Tibial artery (tissue), 4 donors: ENCODE results near the gene CELF5.

ENCODE experiments used
- DNase-seq, 2 donors: peaks; one replicate each; pipeline ENCODE4 v3.0.0-alpha.2; 2019
- H3K27ac ChIP-seq, 2 donors: fragments of 200-600 bp; sonication (generic) in 1 of 2; 1 replicate in 1 of 2; 2 replicates in 1 of 2; pipeline ENCODE4 v1.5.1; 2018 to 2019; ENCODE audit warnings: mild to moderate bottlenecking in 1 of 2
- H3K27me3 ChIP-seq, 2 donors: fragments of 200-600 bp; sonication (generic) in 1 of 2; one replicate each; pipeline versions ENCODE4 v1.5.1 to v1.6.0; 2016 to 2019
- H3K36me3 ChIP-seq, 3 donors: fragments of 200-600 bp; sonication (generic) in 2 of 3; one replicate each; pipeline ENCODE4 v1.5.1; 2016 to 2019; ENCODE audit warnings: mild to moderate bottlenecking in 2 of 3
- H3K4me1 ChIP-seq, 4 donors: fragments of 200-600 bp; sonication (generic) in 2 of 4; 1 replicate in 3 of 4; 2 replicates in 1 of 4; pipeline ENCODE4 v1.5.1; 2016 to 2019
- H3K4me3 ChIP-seq, 2 donors: fragments of 200-600 bp; sonication (generic) in 1 of 2; 1 replicate in 1 of 2; 2 replicates in 1 of 2; pipeline ENCODE4 v1.5.1; 2018 to 2019; ENCODE audit warnings: mild to moderate bottlenecking in 2 of 2
- H3K9me3 ChIP-seq, 3 donors: fragments of 200-600 bp; sonication (generic) in 1 of 3; one replicate each; pipeline ENCODE4 v1.5.1; 2016 to 2019
- intact Hi-C: fragments of 100-400 bp; cut with DNase I; formaldehyde crosslinking; loops from one replicate; pipeline ENCODE4 v1.15.0; 2023; ENCODE audit warnings: low total_unique reads
- TF ChIP-seq, protein P1 (sequence below), 2 experiments: fragments of 200-600 bp in 1 of 2; fragments of 450-650 bp in 1 of 2; IDR thresholded peaks; one replicate each; pipeline ENCODE4 v1.5.1; 2017 to 2019; ENCODE audit warnings: antibody characterized with exemption in 2 of 2, mild to moderate bottlenecking in 1 of 2, moderate library complexity in 1 of 2

The CELF5 gene

GRCh38 chr19:3278749-3279148, 54.3 kb downstream of the CELF5 start:
- no peak for DNase-seq
- TF ChIP-seq, protein P1, sequence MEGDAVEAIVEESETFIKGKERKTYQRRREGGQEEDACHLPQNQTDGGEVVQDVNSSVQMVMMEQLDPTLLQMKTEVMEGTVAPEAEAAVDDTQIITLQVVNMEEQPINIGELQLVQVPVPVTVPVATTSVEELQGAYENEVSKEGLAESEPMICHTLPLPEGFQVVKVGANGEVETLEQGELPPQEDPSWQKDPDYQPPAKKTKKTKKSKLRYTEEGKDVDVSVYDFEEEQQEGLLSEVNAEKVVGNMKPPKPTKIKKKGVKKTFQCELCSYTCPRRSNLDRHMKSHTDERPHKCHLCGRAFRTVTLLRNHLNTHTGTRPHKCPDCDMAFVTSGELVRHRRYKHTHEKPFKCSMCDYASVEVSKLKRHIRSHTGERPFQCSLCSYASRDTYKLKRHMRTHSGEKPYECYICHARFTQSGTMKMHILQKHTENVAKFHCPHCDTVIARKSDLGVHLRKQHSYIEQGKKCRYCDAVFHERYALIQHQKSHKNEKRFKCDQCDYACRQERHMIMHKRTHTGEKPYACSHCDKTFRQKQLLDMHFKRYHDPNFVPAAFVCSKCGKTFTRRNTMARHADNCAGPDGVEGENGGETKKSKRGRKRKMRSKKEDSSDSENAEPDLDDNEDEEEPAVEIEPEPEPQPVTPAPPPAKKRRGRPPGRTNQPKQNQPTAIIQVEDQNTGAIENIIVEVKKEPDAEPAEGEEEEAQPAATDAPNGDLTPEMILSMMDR (IDR thresholded peaks at IDR 0.05), result no peak
- intact Hi-C loops, result no loop called here
- Histone ChIP-seq H3K4me1 (peaks cover 0 to 15% (median 9%) of the 10 kb centered on the region in 4 donors), H3K36me3 (no peaks in the 10 kb centered on the region), H3K9me3 (no peaks in the 10 kb centered on the region), H3K27ac (no peak overlapping the region), H3K4me3 (no peak overlapping the region), H3K27me3 (peaks cover 4 to 99% of the 10 kb centered on the region in 2 donors)

DNA sequence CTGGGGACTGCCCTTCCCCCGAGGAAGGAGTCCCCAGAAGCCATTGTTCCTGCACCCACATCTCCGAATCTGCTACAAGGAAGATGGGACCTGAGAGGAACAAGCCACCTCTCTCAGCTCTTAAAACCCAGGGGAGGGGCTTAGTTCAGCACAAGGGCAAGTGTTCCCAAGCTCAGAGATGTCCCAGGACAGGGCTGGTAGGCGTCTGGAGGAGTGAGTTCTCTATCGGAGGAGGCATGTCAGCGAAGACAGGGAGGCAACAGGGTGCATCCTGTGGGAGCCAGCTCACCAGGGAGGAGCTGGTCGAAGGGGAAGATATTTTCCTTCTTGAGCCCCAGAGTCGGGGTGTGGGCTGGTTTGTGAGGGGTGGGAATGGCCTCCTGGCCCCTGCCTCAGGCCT, 54.8 kb downstream of the CELF5 start:
- DNase-seq, result no peak
- peaks cover 4 to 99% of the 10 kb centered on the region in 2 donors for H3K27me3 ChIP-seq
- TF ChIP-seq, protein P1 (IDR thresholded peaks at IDR 0.05), result no peak
- no peak overlapping the region for H3K4me3 ChIP-seq
- peaks cover 0 to 16% (median 9%) of the 10 kb centered on the region in 4 donors for H3K4me1 ChIP-seq
- no peaks in the 10 kb centered on the region for H3K9me3 ChIP-seq
- H3K27ac ChIP-seq, result no peak overlapping the region
- intact Hi-C loops, result no loop called here
- H3K36me3 ChIP-seq, result no peaks in the 10 kb centered on the region

GRCh38 chr19:3281026-3281425, 56.6 kb downstream of the CELF5 start:
- Histone ChIP-seq H3K4me1 (peaks cover 0 to 22% (median 11%) of the 10 kb centered on the region in 4 donors), H3K27me3 (peaks cover 0 to 99% of the 10 kb centered on the region in 2 donors), H3K27ac (no peak overlapping the region), H3K9me3 (no peaks in the 10 kb centered on the region), H3K4me3 (no peak overlapping the region), H3K36me3 (no peaks in the 10 kb centered on the region)
- intact Hi-C loops, result no loop called here
- TF ChIP-seq, protein P1 (IDR thresholded peaks at IDR 0.05), result no peak
- DNase-seq, result no peak

- H3K36me3 ChIP-seq, result no peaks in the 10 kb centered on the region
- intact Hi-C loops, result no loop called here
- no peak overlapping the region for H3K4me3 ChIP-seq
- no peaks in the 10 kb centered on the region for H3K9me3 ChIP-seq
- no peak overlapping the region for H3K27ac ChIP-seq
- peaks cover 0 to 92% of the 10 kb centered on the region in 2 donors for H3K27me3 ChIP-seq
- no peak for DNase-seq
- TF ChIP-seq, protein P1 (IDR thresholded peaks at IDR 0.05), result no peak
- H3K4me1 ChIP-seq, result peaks cover 0 to 17% (median 11%) of the 10 kb centered on the region in 4 donors
Observed at GRCh38 chr19:3282155-3282554, 57.7 kb downstream of the CELF5 start.

GRCh38 chr19:3282564-3282963, 58.1 kb downstream of the CELF5 start:
- DNase-seq, result no peak
- no peak overlapping the region for H3K27ac ChIP-seq
- no peak overlapping the region for H3K4me3 ChIP-seq
- H3K4me1 ChIP-seq, result peaks cover 0 to 17% (median 11%) of the 10 kb centered on the region in 4 donors
- H3K27me3 ChIP-seq, result peaks cover 0 to 88% of the 10 kb centered on the region in 2 donors
- no peaks in the 10 kb centered on the region for H3K36me3 ChIP-seq
- intact Hi-C loops, result no loop called here
- TF ChIP-seq, protein P1 (IDR thresholded peaks at IDR 0.05), result no peak
- H3K9me3 ChIP-seq, result no peaks in the 10 kb centered on the region

- Histone ChIP-seq H3K36me3 (no peaks in the 10 kb centered on the region), H3K4me1 (peaks cover 0 to 17% (median 11%) of the 10 kb centered on the region in 4 donors), H3K27me3 (peaks cover 0 to 86% of the 10 kb centered on the region in 2 donors), H3K4me3 (no peak overlapping the region), H3K9me3 (no peaks in the 10 kb centered on the region), H3K27ac (no peak overlapping the region)
- intact Hi-C loops, result no loop called here
- no peak for DNase-seq
- TF ChIP-seq, protein P1 (IDR thresholded peaks at IDR 0.05), result no peak
Observed at GRCh38 chr19:3283246-3283751, 58.8 kb downstream of the CELF5 start.
